Stimulated activated CD8-positive, alpha-beta memory T cell treated with anti-CD3 and anti-CD28 coated beads, Interleukin-2, amount 100 ng/mL, for 48 hours (primary cell): ENCODE data around the gene GFM2.
"Not testable (repeated sequence)": the region's sequence is repeated elsewhere in the genome, so short reads cannot be mapped to it uniquely, and the experiment has no call there.

ENCODE experiments used
- DNase-seq, 2 donors: peaks; one replicate each; pipeline ENCODE4 v3.0.0-alpha.2; 2020; ENCODE audit warnings: low read depth in 2 of 2

The GFM2 gene

GRCh38 chr5:74766849-74767578, at the start of gene GFM2, which contains the start of gene NSA2:
GFM2 (minus strand) TSS chr5:74767117; CDS start chr5:74763742, 3,375 bp downstream.
NSA2 (plus strand) TSS chr5:74767249; CDS start chr5:74767361, 112 bp downstream.
- DNase-seq: peak; percentile 81 to 92

- DNase-seq: no peak
Measured at GRCh38 chr5:74810915-74811314, 44.0 kb upstream of the GFM2 start.

GRCh38 chr5:74801941-74802340, 35.0 kb upstream of the GFM2 start:
- no peak for DNase-seq

GRCh38 chr5:74801197-74801596, 34.3 kb upstream of the GFM2 start:
- no peak for DNase-seq

GRCh38 chr5:74798977-74799911, 32.3 kb upstream of the GFM2 start:
- DNase-seq: no peak

GRCh38 chr5:74791669-74792068, 24.8 kb upstream of the GFM2 start:
- DNase-seq: not testable (repeated sequence)

GRCh38 chr5:74787424-74787823, 20.5 kb upstream of the GFM2 start:
- no peak for DNase-seq

GRCh38 chr5:74786851-74787250, 19.9 kb upstream of the GFM2 start:
- no peak for DNase-seq

- DNase-seq: no peak
Measured at GRCh38 chr5:74778609-74779008, 11.7 kb upstream of the GFM2 start.

GRCh38 chr5:74772359-74772758, 5.4 kb upstream of the GFM2 start:
- no peak for DNase-seq

- no peak for DNase-seq
Measured at GRCh38 chr5:74767579-74767913, 629 bp upstream of the GFM2 start.

- no peak for DNase-seq
Measured at GRCh38 chr5:74766418-74766848, 484 bp downstream of the GFM2 start.

GRCh38 chr5:74765929-74766328, 988 bp downstream of the GFM2 start:
- DNase-seq: no peak

GRCh38 chr5:74765201-74765600, 1.7 kb downstream of the GFM2 start:
- DNase-seq: no peak

GRCh38 chr5:74763504-74763903, 3.4 kb downstream of the GFM2 start:
- no peak for DNase-seq

- no peak for DNase-seq
Measured at GRCh38 chr5:74762599-74762998, 4.3 kb downstream of the GFM2 start.

- no peak for DNase-seq
Measured at GRCh38 chr5:74761241-74761640, 5.7 kb downstream of the GFM2 start.

GRCh38 chr5:74748742-74749141, 18.2 kb downstream of the GFM2 start:
- not testable (repeated sequence) for DNase-seq

GRCh38 chr5:74738406-74738805, 28.5 kb downstream of the GFM2 start:
- DNase-seq: no peak

- DNase-seq: no peak
Measured at GRCh38 chr5:74736759-74737158, 30.2 kb downstream of the GFM2 start.

- no peak for DNase-seq
Measured at GRCh38 chr5:74725331-74725730, 41.6 kb downstream of the GFM2 start.

- DNase-seq: no peak
Measured at GRCh38 chr5:74722271-74722670, 44.6 kb downstream of the GFM2 start.

- DNase-seq: no peak
Measured at GRCh38 chr5:74717596-74717995, 49.3 kb downstream of the GFM2 start.
